Measurements from ENCODE around the gene MICA. TPM values are rescaled to one million over a fixed set of nuclear protein-coding genes. Genes with fewer than 3 reads are reported as not detected.
"Not testable (repeated sequence)": the region's sequence is repeated elsewhere in the genome, so short reads cannot be mapped to it uniquely, and the experiment has no call there.

MICA gene
- total RNA-seq, 1 donor from 2014 or later, result 36.6 TPM

DNA sequence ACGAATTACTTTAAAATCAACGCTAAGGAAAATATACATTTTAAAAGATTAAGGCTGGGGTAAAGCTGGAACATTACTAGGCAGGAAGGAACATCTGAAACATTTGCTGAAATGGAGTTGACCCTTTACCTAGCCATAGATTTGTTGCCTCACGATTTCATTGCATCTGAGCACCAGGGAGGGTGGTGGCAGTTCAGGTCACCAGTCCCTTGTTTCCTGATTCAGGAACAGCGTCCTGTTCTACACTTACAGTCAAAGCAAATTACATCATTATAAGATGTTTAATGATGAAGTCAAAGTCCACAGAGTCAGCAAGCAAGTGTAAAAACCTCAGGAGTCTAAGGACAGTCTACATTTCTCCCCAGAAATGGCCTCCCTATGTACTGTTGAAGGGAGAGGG lies 9.0 kb upstream of the MICA start:
- intact Hi-C loops (cut with DNase I), result no loop called here
- no peak overlapping the region for H3K27ac ChIP-seq
- ATAC-seq (no peak), DNase-seq (no peak)
- peaks cover 10% of the 10 kb centered on the region for H3K36me3 ChIP-seq
- no peaks in the 10 kb centered on the region for H3K9me3 ChIP-seq
- no peak overlapping the region for H3K4me3 ChIP-seq
- H3K27me3 ChIP-seq, result no peaks in the 10 kb centered on the region
- TF ChIP-seq CTCF (IDR thresholded peaks at IDR 0.05), result no peak
- peaks cover 22% of the 10 kb centered on the region for H3K4me1 ChIP-seq

GRCh38 chr6:31395832-31396231 lies 7.6 kb upstream of the MICA start:
- ATAC-seq (no peak), DNase-seq (no peak)
- H3K4me1 ChIP-seq, result peaks cover 22% of the 10 kb centered on the region
- intact Hi-C loops (cut with DNase I), result loop anchor here (5.0 kb wide), 1 partner anchor 46 kb away; no protein-coding TSS in a partner anchor
- no peak overlapping the region for H3K4me3 ChIP-seq
- H3K9me3 ChIP-seq, result no peaks in the 10 kb centered on the region
- H3K36me3 ChIP-seq, result peaks cover 10% of the 10 kb centered on the region
- H3K27me3 ChIP-seq, result no peaks in the 10 kb centered on the region
- no peak for TF ChIP-seq CTCF (IDR thresholded peaks at IDR 0.05)
- no peak overlapping the region for H3K27ac ChIP-seq

DNA sequence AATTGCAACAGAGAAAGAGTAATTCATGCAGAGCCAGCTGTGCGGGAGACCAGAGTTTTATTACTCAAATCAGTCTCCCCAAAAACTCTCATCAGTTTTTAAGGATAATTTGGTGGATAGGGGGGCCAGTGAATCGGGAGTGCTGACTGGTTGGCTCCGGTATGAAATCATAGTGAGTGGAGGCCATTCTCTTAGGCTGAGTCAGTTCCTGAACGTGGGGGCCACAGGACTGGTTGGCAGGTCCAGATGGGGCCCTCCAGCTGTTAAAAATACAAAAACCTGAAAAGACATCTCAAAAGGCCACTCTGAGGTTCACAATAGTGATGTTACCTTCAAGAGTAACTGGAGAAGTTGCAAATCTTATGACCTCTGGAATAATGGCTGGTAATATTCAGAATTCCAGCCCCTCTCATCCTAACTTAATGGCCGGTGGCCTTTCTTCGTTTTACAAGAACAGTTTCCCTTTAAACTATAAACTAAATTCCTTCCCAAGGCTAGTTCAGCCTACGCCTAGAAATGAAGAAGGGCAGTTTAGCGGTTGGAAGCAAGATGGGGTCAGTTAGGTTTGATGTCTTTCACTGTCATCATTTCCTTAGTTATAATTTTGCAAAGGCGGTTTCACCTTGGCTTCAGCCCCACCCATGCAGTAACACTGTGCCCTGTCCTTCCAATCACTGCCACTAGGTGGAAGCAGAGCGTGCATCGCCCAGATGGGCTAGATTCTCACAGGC lies 6.8 kb upstream of the MICA start:
- Histone ChIP-seq H3K9me3 (no peaks in the 10 kb centered on the region), H3K27me3 (no peaks in the 10 kb centered on the region), H3K4me3 (no peak overlapping the region), H3K27ac (no peak overlapping the region), H3K36me3 (peaks cover 10% of the 10 kb centered on the region), H3K4me1 (peaks cover 26% of the 10 kb centered on the region)
- ATAC-seq (peak; percentile 73), DNase-seq (peak; percentile 86)
- TF ChIP-seq CTCF (IDR thresholded peaks at IDR 0.05), result peak; percentile 97
- intact Hi-C loops (cut with DNase I), result loop anchor here (5.0 kb wide), 1 partner anchor 46 kb away; no protein-coding TSS in a partner anchor

DNA sequence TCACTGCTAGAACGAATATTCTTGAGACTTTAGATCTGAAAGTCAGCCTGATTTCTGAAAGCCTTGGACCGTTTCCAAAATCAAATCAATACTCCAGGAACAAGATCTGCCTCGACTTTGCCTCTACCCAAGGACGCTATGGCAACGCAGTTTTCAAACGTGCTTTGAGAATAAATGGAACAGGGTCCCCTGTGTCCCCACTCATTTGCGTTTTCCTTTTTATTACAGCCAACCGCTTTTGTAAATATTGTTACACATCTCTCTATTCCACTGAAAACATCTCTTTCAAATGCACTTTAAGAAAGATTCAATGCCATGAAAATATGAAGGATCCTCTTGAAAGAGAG lies 6.3 kb upstream of the MICA start:
- not testable (repeated sequence) for ATAC-seq, H3K4me3 ChIP-seq, H3K9me3 ChIP-seq, DNase-seq, H3K27ac ChIP-seq, H3K27me3 ChIP-seq
- Histone ChIP-seq H3K36me3 (peaks cover 10% of the 10 kb centered on the region), H3K4me1 (peaks cover 32% of the 10 kb centered on the region)
- intact Hi-C loops (cut with DNase I), result loop anchor here (5.0 kb wide), 1 partner anchor 45 kb away; no protein-coding TSS in a partner anchor

- H3K27ac ChIP-seq, result no peak overlapping the region
- ATAC-seq, result no peak
- intact Hi-C loops (cut with DNase I), result loop anchor here (5.0 kb wide), 1 partner anchor 44 kb away; no protein-coding TSS in a partner anchor
- H3K36me3 ChIP-seq, result peaks cover 10% of the 10 kb centered on the region
- H3K27me3 ChIP-seq, result no peaks in the 10 kb centered on the region
- H3K9me3 ChIP-seq, result no peaks in the 10 kb centered on the region
- DNase-seq, result no peak
- peaks cover 40% of the 10 kb centered on the region for H3K4me1 ChIP-seq
- TF ChIP-seq CTCF (IDR thresholded peaks at IDR 0.05), result no peak
- H3K4me3 ChIP-seq, result no peak overlapping the region
These were observed 5.4 kb upstream of the MICA start for GRCh38 chr6:31397901-31398525.

Data from upper lobe of right lung (tissue), 1 donor.